ENCODE measurements around the gene EGFL7. TPM values are rescaled to one million over a fixed set of nuclear protein-coding genes. Genes with fewer than 3 reads are reported as not detected.

The EGFL7 gene
- total and polyA plus RNA-seq, 7 donors, result 34.7 to 73.4 (median 48.6) TPM

DNA sequence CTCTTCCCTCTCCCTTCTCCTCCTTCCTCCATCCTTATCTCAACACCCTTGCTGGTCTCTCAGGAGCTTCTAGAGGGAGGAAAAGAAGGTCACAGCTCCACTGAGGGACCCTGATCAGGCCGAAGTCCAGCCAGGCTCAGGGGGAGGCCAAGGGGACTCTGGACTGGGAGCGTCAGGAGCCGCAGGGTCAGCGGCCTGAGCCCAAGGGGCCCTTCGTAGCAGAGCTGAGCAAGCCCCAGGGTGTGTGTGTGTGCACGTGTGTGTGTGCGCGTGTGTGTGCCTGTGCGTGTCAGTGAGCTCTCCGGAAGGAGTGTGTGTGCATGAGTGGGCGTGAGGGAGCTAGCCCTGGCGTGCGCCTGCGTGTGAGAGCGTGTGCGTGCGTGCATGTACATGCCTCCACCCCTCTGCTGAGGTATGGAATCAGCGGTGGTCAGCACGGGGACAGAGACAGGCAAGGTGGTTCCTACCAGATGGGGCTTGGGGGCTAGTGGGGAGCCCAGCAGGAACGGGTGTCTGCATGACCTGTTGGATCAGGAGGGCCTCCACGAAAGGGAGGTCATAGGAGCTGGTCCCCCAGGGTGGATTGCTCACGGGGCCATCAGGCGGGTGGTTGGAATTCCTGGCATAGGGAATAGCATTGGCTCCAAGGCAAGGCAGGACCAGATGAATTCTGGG lies 34.6 kb downstream of the EGFL7 start:
- no peaks in the 10 kb centered on the region for H3K9me3 ChIP-seq
- DNase-seq (no peak), ATAC-seq (no peak)
- H3K36me3 ChIP-seq (ENCODE audit: insufficient read depth in 1 of 2, low read depth in 1 of 2), result no peaks in the 10 kb centered on the region
- no peak overlapping the region for H3K27ac ChIP-seq
- no peak overlapping the region for H3K4me3 ChIP-seq
- intact Hi-C loops (cut with DNase I), result no loop called here
- H3K27me3 ChIP-seq (ENCODE audit: insufficient read depth in 3 of 3, low read length in 2 of 3), result peaks cover 0 to 41% (median 7%) of the 10 kb centered on the region in 3 donors
- H3K4me1 ChIP-seq, result peaks cover 9% of the 10 kb centered on the region
- TF ChIP-seq, protein P1, sequence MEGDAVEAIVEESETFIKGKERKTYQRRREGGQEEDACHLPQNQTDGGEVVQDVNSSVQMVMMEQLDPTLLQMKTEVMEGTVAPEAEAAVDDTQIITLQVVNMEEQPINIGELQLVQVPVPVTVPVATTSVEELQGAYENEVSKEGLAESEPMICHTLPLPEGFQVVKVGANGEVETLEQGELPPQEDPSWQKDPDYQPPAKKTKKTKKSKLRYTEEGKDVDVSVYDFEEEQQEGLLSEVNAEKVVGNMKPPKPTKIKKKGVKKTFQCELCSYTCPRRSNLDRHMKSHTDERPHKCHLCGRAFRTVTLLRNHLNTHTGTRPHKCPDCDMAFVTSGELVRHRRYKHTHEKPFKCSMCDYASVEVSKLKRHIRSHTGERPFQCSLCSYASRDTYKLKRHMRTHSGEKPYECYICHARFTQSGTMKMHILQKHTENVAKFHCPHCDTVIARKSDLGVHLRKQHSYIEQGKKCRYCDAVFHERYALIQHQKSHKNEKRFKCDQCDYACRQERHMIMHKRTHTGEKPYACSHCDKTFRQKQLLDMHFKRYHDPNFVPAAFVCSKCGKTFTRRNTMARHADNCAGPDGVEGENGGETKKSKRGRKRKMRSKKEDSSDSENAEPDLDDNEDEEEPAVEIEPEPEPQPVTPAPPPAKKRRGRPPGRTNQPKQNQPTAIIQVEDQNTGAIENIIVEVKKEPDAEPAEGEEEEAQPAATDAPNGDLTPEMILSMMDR (IDR thresholded peaks at IDR 0.05), result no peak
- 58 to 63% (median 59%) methylated on average over 23 of the region's 23 CpGs for WGBS, 3 donors

DNA sequence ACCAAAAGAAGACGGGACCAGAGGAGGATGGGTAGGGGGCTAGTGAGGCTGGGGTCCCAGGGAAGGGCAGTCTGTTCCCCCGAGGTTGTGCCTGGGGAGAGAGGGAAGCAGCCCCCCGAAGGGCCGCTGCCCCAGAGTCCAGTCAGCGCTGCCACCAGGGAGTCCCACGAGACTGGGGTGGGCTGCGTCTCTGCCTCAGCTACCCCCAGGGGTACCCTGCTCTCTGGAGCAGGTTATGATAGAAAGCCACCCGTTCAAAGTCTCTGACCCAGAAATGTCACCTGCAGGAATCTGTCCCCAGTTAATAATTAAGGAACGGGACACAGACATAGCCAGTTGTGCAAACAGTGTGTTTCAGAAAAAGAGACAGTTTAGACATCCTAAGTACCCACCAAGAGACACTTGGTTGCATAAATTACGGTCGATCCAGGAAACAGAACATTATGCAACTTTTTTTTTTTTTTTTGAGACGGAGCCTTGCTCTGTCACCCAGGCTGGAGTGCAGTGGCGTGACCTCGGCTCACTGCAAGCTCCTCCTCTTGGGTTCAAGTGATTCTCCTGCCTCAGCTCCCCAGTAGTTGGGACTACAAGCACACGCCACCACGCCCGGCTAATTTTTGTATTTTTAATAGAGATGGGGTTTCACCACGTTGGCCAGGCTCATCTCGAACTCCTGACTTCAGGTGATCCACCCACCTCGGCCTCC lies 35.3 kb downstream of the EGFL7 start:
- no peak for DNase-seq
- H3K4me1 ChIP-seq, result peaks cover 9% of the 10 kb centered on the region
- H3K27me3 ChIP-seq (ENCODE audit: insufficient read depth in 3 of 3, low read length in 2 of 3), result peaks cover 0 to 41% (median 7%) of the 10 kb centered on the region in 3 donors
- intact Hi-C loops (cut with DNase I), result no loop called here
- no peak overlapping the region for H3K4me3 ChIP-seq
- no peaks in the 10 kb centered on the region for H3K9me3 ChIP-seq
- no peak for ATAC-seq
- no peak overlapping the region for H3K27ac ChIP-seq
- TF ChIP-seq, protein P1 (IDR thresholded peaks at IDR 0.05), result no peak
- no peaks in the 10 kb centered on the region for H3K36me3 ChIP-seq (ENCODE audit: insufficient read depth in 1 of 2, low read depth in 1 of 2)
- 62 to 77% (median 69%) methylated on average over 20 of the region's 20 CpGs for WGBS, 3 donors

DNA sequence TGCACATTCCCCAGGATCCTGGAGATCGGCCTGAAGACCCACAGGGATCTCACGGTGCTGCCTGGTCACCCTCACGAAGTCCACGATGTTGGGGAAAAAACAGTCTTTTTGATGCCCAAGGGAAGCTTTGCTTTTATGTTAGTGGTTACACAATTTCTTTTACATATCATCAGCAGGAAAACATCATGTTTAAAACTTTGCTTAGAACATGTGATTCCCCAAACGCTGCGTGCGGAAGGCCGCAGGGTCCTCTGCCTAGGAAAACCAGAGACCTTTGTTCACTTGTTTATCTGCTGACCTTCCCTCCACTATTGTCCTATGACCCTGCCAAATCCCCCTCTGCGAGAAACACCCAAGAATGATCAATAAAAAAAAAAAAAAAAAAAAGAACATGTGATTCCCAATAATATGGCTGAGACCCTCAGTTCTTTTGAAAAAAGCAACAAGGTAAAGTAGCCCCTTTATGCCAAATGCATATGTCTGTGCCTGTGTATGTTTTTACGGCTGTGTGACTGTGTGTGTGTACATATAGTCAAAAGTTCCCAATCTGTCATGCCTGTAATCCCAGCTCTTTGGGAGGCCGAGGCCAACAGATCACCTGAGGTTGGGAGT lies 36.0 kb downstream of the EGFL7 start:
- DNase-seq, result no peak
- Histone ChIP-seq H3K4me1 (peaks cover 6% of the 10 kb centered on the region), H3K9me3 (no peaks in the 10 kb centered on the region), H3K36me3 (ENCODE audit: insufficient read depth in 1 of 2, low read depth in 1 of 2) (no peaks in the 10 kb centered on the region), H3K4me3 (no peak overlapping the region), H3K27me3 (ENCODE audit: insufficient read depth in 3 of 3, low read length in 2 of 3) (peaks cover 0 to 41% (median 7%) of the 10 kb centered on the region in 3 donors), H3K27ac (no peak overlapping the region)
- no peak for ATAC-seq
- intact Hi-C loops (cut with DNase I), result no loop called here
- TF ChIP-seq, protein P1 (IDR thresholded peaks at IDR 0.05), result no peak
- WGBS, 3 donors, result 83 to 90% (median 87%) methylated on average over 10 of the region's 11 CpGs

DNA sequence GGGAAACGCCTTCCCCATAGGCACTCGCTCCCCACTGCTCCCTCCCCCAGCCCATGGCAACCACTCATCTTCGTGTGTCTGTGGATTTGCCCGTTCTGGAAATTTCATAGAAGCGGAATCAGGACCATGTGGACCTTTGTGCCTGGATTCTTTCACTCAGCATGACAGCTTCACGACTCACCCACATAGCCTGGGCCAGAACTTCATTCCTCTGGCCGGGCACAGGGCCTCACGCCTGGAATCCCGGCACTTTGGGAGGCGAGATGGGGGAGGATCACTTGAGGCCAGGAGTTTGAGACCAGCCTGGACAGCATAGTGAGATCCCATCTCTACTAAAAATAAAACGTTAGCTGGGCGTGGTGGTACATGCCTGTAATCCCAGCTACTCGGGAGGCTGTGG lies 37.6 kb downstream of the EGFL7 start:
- no peak overlapping the region for H3K4me3 ChIP-seq
- H3K9me3 ChIP-seq, result no peaks in the 10 kb centered on the region
- no peak overlapping the region for H3K27ac ChIP-seq
- TF ChIP-seq, protein P1 (IDR thresholded peaks at IDR 0.05), result no peak
- WGBS, 3 donors, result 54 to 60% (median 56%) methylated on average over 13 of the region's 13 CpGs
- H3K27me3 ChIP-seq (ENCODE audit: insufficient read depth in 3 of 3, low read length in 2 of 3), result peaks cover 0 to 41% (median 7%) of the 10 kb centered on the region in 3 donors
- ATAC-seq, result no peak
- no peak for DNase-seq
- H3K36me3 ChIP-seq (ENCODE audit: insufficient read depth in 1 of 2, low read depth in 1 of 2), result no peaks in the 10 kb centered on the region
- intact Hi-C loops (cut with DNase I), result no loop called here
- H3K4me1 ChIP-seq, result no peaks in the 10 kb centered on the region
